GM23338 (cell line): ENCODE measurements around the gene HDAC11. TPM values are rescaled to one million over a fixed set of nuclear protein-coding genes. Genes with fewer than 3 reads are reported as not detected.

Experiments used
- ATAC-seq: fragments of 200-7000 bp; cut with Tn5 transposase; 3 replicates; pipeline ENCODE4 v1.9.1; 2020
- DNase-seq: peaks from one replicate; pipeline ENCODE4 v3.0.0-alpha.2; 2015; ENCODE audit warnings: low spot score
- H2AFZ ChIP-seq: fragments of 200-600 bp; sonication (generic); 2 replicates; pipeline ENCODE4 v1.8.0; 2016; ENCODE audit warnings: antibody characterized with exemption, mild to moderate bottlenecking, moderate library complexity
- H3F3A ChIP-seq: fragments of 200-600 bp; sonication (generic); replicated peaks from 2 replicates; pipeline ENCODE4 v1.8.0; 2017; ENCODE audit warnings: antibody characterized with exemption, mixed run types, low read depth
- H3K27ac ChIP-seq: fragments of 200-600 bp; sonication (generic); 2 replicates; pipeline ENCODE4 v1.6.1; 2016; ENCODE audit warnings: low read depth
- H3K27me3 ChIP-seq: fragments of 200-600 bp; sonication (generic); 2 replicates; pipeline ENCODE4 v1.8.0; 2016; ENCODE audit warnings: mild to moderate bottlenecking, mixed run types, moderate library complexity; ENCODE audit not compliant: insufficient read depth
- H3K36me3 ChIP-seq: fragments of 200-600 bp; sonication (generic); 2 replicates; pipeline ENCODE4 v1.8.0; 2016; ENCODE audit warnings: mild to moderate bottlenecking; ENCODE audit not compliant: insufficient read depth
- H3K4me1 ChIP-seq: fragments of 200-600 bp; sonication (generic); 2 replicates; pipeline ENCODE4 v1.8.0; 2016; ENCODE audit warnings: mild to moderate bottlenecking, moderate library complexity; ENCODE audit not compliant: insufficient read depth
- H3K4me2 ChIP-seq: fragments of 200-600 bp; sonication (generic); 2 replicates; pipeline ENCODE4 v1.7.1; 2017; ENCODE audit warnings: mixed run types
- H3K4me3 ChIP-seq: fragments of 200-600 bp; sonication (generic); 2 replicates; pipeline ENCODE4 v1.6.1; 2016; ENCODE audit warnings: mixed run types
- H3K79me2 ChIP-seq: fragments of 200-600 bp; sonication (generic); replicated peaks from 2 replicates; pipeline ENCODE4 v1.8.0; 2017; ENCODE audit warnings: mild to moderate bottlenecking; ENCODE audit not compliant: insufficient read depth
- H3K9me2 ChIP-seq: fragments of 200-600 bp; sonication (generic); 2 replicates; pipeline ENCODE4 v1.8.0; 2017; ENCODE audit not compliant: insufficient read depth
- H4K20me1 ChIP-seq: fragments of 200-600 bp; sonication (generic); replicated peaks from 2 replicates; pipeline ENCODE4 v1.8.0; 2017; ENCODE audit warnings: mild to moderate bottlenecking; ENCODE audit not compliant: insufficient read depth
- H3K27ac Mint-ChIP-seq: 2 replicates; pipeline ENCODE4 v1.8.0; 2020; ENCODE audit warnings: inconsistent platforms, mild to moderate bottlenecking, moderate library complexity, mixed read lengths
- H3K27me3 Mint-ChIP-seq: 3 replicates; pipeline ENCODE4 v1.8.0; 2022; ENCODE audit warnings: low read depth, mild to moderate bottlenecking, moderate library complexity, mixed read lengths, inconsistent platforms; ENCODE audit not compliant: insufficient read depth, poor library complexity
- H3K36me3 Mint-ChIP-seq: 3 replicates; pipeline ENCODE4 v1.8.0; 2021; ENCODE audit warnings: low read depth, mild to moderate bottlenecking, inconsistent platforms, moderate library complexity, mixed read lengths
- H3K4me1 Mint-ChIP-seq: 3 replicates; pipeline ENCODE4 v1.8.0; 2020; ENCODE audit warnings: mild to moderate bottlenecking, inconsistent platforms, mixed read lengths
- H3K4me3 Mint-ChIP-seq: 3 replicates; pipeline ENCODE4 v1.8.0; 2021; ENCODE audit warnings: moderate library complexity, mild to moderate bottlenecking, inconsistent platforms, mixed read lengths
- H3K9me3 Mint-ChIP-seq: 3 replicates; pipeline ENCODE4 v1.8.0; 2020; ENCODE audit warnings: moderate library complexity, mild to moderate bottlenecking, inconsistent platforms, mixed read lengths
- JUNB ChIP-seq: IDR thresholded peaks from one replicate; pipeline ENCODE4 v1.6.1; 2016; ENCODE audit warnings: antibody characterized with exemption; ENCODE audit not compliant: unreplicated experiment
- POLR2AphosphoS5 ChIP-seq: IDR thresholded peaks from 2 replicates; pipeline ENCODE4 v1.6.1; 2016; ENCODE audit warnings: antibody characterized with exemption, low read depth
- polyA plus RNA-seq: library from polyadenylated mRNA; unstranded; fragments of >200 nt; fragmentation: Nextera tagmentation; extraction: Ambion mirVana; gene quantifications from 2 replicates; pipeline ENCODE4 v1.2.1, GENCODE V29; 2016
- total RNA-seq: library from RNA; depleted of rRNA; stranded (reverse); fragments of >200 nt; shearing (Covaris generic); gene quantifications from 2 replicates; pipeline ENCODE4 v1.2.3, GENCODE V29; 2014
- TF ChIP-seq, protein P1 (sequence below): IDR thresholded peaks from one replicate; pipeline ENCODE4 v1.6.1; 2018; ENCODE audit warnings: antibody characterized with exemption; ENCODE audit not compliant: unreplicated experiment
- TF ChIP-seq, protein P2 (sequence below): IDR thresholded peaks from 2 replicates; pipeline ENCODE4 v1.6.1; 2016; ENCODE audit warnings: antibody characterized with exemption
- TF ChIP-seq, protein P3 (sequence below), 2 experiments: fragments of 200-600 bp in 1 of 2; sonication (generic) in 1 of 2; conservative IDR thresholded peaks; 2 replicates each; pipeline versions ENCODE4 v1.5.1 to v1.6.1; 2016 to 2017; ENCODE audit warnings: antibody characterized with exemption in 2 of 2, low read depth in 2 of 2, mild to moderate bottlenecking in 2 of 2, moderate library complexity in 1 of 2

HDAC11 gene
- total and polyA plus RNA-seq, 2 experiments from 2014 or later = 5.4 to 15.8 TPM

DNA sequence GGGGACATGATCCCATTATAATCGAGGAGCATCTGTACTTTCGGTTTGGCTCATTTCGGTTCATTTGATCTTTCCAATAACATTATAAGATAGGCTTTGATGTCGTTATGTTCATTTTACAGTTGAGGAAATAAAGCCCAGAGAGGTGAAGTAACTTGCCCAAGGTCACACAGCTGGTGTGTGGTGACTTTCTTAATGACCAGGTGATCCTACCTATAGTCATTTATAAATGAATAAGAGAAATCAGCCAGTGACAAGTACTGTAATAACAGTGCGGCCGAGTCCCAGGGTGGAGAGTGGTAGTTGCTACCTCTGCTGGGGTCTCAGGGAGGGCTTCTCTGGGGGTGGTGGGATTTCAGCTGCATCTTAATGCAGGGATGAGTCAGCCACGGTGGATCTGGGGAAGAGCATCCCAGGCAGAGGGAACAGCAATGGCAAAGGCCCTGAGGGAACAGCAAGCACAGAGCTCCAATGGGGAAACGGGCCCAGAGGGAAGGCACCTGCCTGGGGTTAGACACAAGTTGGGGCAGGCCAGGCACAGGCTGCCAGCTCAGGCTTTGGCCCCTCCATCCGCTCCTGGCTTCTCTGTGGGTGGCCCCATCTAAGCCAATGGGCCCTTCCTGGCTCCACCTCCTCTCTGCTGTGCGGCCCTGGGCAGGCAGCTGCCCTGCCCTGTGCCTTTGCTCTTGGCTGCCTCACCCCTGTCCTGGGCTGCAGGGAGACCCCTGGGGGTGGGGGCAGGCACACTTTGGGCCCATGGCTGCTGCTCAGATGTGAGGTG is 67.7 kb downstream of the HDAC11 start:
- H3K27me3 ChIP-seq = peaks cover 13% of the 10 kb centered on the region
- Mint-ChIP-seq H3K27me3 (peaks cover 24% of the 10 kb centered on the region), H3K4me1 (peaks cover 40% of the 10 kb centered on the region), H3K36me3 (peaks cover 2% of the 10 kb centered on the region; the same call in 1 of the 3 replicates), H3K27ac (no peak overlapping the region), H3K4me3 (peak overlapping the region; percentile 71), H3K9me3 (peaks cover 3% of the 10 kb centered on the region; the same call in 1 of the 3 replicates)
- ATAC-seq (peak; percentile 53), DNase-seq (peak; percentile 59)
- peaks cover 5% of the 10 kb centered on the region; the same call in 1 of the 2 replicates for H3K4me1 ChIP-seq
- H3K27ac ChIP-seq = no peak overlapping the region
- H3F3A ChIP-seq = no peaks in the 10 kb centered on the region
- H3K4me3 ChIP-seq = peak overlapping the region; percentile 54
- no peaks in the 10 kb centered on the region for H4K20me1 ChIP-seq
- peak overlapping the region; percentile 28; the same call in 1 of the 2 replicates for H2AFZ ChIP-seq
- no peaks in the 10 kb centered on the region for H3K36me3 ChIP-seq
- no peaks in the 10 kb centered on the region for H3K9me2 ChIP-seq
- TF ChIP-seq, protein P1, sequence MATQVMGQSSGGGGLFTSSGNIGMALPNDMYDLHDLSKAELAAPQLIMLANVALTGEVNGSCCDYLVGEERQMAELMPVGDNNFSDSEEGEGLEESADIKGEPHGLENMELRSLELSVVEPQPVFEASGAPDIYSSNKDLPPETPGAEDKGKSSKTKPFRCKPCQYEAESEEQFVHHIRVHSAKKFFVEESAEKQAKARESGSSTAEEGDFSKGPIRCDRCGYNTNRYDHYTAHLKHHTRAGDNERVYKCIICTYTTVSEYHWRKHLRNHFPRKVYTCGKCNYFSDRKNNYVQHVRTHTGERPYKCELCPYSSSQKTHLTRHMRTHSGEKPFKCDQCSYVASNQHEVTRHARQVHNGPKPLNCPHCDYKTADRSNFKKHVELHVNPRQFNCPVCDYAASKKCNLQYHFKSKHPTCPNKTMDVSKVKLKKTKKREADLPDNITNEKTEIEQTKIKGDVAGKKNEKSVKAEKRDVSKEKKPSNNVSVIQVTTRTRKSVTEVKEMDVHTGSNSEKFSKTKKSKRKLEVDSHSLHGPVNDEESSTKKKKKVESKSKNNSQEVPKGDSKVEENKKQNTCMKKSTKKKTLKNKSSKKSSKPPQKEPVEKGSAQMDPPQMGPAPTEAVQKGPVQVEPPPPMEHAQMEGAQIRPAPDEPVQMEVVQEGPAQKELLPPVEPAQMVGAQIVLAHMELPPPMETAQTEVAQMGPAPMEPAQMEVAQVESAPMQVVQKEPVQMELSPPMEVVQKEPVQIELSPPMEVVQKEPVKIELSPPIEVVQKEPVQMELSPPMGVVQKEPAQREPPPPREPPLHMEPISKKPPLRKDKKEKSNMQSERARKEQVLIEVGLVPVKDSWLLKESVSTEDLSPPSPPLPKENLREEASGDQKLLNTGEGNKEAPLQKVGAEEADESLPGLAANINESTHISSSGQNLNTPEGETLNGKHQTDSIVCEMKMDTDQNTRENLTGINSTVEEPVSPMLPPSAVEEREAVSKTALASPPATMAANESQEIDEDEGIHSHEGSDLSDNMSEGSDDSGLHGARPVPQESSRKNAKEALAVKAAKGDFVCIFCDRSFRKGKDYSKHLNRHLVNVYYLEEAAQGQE = no peak
- TF ChIP-seq, protein P2, sequence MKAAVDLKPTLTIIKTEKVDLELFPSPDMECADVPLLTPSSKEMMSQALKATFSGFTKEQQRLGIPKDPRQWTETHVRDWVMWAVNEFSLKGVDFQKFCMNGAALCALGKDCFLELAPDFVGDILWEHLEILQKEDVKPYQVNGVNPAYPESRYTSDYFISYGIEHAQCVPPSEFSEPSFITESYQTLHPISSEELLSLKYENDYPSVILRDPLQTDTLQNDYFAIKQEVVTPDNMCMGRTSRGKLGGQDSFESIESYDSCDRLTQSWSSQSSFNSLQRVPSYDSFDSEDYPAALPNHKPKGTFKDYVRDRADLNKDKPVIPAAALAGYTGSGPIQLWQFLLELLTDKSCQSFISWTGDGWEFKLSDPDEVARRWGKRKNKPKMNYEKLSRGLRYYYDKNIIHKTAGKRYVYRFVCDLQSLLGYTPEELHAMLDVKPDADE = no peak
- TF ChIP-seq, protein P3, sequence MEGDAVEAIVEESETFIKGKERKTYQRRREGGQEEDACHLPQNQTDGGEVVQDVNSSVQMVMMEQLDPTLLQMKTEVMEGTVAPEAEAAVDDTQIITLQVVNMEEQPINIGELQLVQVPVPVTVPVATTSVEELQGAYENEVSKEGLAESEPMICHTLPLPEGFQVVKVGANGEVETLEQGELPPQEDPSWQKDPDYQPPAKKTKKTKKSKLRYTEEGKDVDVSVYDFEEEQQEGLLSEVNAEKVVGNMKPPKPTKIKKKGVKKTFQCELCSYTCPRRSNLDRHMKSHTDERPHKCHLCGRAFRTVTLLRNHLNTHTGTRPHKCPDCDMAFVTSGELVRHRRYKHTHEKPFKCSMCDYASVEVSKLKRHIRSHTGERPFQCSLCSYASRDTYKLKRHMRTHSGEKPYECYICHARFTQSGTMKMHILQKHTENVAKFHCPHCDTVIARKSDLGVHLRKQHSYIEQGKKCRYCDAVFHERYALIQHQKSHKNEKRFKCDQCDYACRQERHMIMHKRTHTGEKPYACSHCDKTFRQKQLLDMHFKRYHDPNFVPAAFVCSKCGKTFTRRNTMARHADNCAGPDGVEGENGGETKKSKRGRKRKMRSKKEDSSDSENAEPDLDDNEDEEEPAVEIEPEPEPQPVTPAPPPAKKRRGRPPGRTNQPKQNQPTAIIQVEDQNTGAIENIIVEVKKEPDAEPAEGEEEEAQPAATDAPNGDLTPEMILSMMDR (conservative IDR thresholded peaks at IDR 0.05; ENCODE audit: low read depth in 2 of 2) = 0 out of 4 replicates have a peak, but pooled peaks of 1 of the 2 experiments have one; percentile 5
- no peaks in the 10 kb centered on the region for H3K79me2 ChIP-seq
- peak overlapping the region; percentile 82 for H3K4me2 ChIP-seq

DNA sequence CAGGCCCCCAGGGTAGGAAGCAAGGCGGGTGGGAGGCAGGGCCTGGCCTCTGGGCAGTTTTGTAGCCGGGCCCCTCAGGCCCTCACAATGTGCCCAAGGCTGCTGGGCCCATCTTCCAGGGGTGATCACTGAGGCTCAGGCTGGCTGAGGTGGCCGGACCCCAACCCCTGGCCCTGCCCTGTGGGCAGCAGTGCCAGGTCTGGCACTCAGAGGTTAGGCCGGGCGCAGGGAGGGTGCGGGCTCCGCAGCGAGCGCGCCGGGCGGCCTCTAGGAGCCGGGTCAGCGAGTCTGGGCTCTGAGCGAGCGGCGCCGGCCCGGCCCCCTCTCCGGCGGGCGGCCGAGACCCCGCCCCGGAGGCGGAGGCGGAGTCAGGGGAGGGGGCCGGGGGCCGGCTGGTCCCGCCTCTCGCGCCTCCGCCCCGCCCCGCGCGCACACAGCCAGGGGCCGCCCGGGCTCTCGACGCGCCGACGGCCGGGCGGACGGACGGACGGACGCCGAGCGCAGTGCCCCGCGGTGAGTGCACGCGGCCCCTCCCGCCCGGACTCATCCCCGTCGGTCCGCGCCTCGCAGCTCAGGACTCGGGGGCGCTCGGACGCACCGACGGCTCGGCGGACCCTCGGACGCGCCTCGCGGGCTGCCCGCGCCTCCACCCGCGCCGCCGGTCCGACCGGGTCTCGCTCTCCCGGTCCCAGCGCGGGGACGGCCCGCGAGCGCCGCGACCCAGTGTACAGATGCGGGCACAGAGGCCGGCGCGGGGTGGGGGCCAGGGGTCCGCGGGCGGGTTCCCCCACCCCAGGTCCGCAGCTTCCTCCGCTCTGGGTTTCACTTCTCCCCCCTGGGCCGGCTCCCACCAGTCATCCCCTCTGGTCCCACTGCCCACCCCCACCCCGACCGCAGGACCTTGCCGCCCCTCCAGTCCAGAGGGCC is 68.9 kb downstream of the HDAC11 start, which contains the start of gene FBLN2:
Gene FBLN2 (plus strand): TSS at position 430 of the 927 bp plus-strand sequence. CDS start 21,231 bp downstream, outside the sequence.
- H3K27ac Mint-ChIP-seq = no peak within 1 kb of the TSS
- Histone ChIP-seq H3K4me3 (peak within 1 kb of the TSS; percentile 54), H3F3A (no peaks in the 10 kb centered on the region), H3K4me2 (peak within 1 kb of the TSS; percentile 82), H3K79me2 (no peaks in the 10 kb centered on the region), H4K20me1 (no peaks in the 10 kb centered on the region), H3K36me3 (no peaks in the 10 kb centered on the region), H2AFZ (peak within 1 kb of the TSS; percentile 78; the same call in 1 of the 2 replicates), H3K27me3 (peaks cover 13% of the 10 kb centered on the region), H3K27ac (no peak within 1 kb of the TSS), H3K4me1 (peaks cover 5% of the 10 kb centered on the region; the same call in 1 of the 2 replicates), H3K9me2 (no peaks in the 10 kb centered on the region)
- ATAC-seq (peak; percentile 80), DNase-seq (peak; percentile 82)
- peaks cover 40% of the 10 kb centered on the region for H3K4me1 Mint-ChIP-seq
- no peaks in the 10 kb centered on the region for H3K36me3 Mint-ChIP-seq
- H3K4me3 Mint-ChIP-seq = peak within 1 kb of the TSS; percentile 71
- peaks cover 26% of the 10 kb centered on the region for H3K27me3 Mint-ChIP-seq
- TF ChIP-seq JUNB (no peak), POLR2AphosphoS5 (peak; percentile 51)
- no peaks in the 10 kb centered on the region for H3K9me3 Mint-ChIP-seq
